GM21786 (cell line): ENCODE measurements around the gene PLCB1.

Source experiments
- ATAC-seq: cut with Tn5 transposase; IDR thresholded peaks from one replicate; pipeline ENCODE4 v1.9.1; 2021; ENCODE audit not compliant: unreplicated experiment

The PLCB1 gene

DNA sequence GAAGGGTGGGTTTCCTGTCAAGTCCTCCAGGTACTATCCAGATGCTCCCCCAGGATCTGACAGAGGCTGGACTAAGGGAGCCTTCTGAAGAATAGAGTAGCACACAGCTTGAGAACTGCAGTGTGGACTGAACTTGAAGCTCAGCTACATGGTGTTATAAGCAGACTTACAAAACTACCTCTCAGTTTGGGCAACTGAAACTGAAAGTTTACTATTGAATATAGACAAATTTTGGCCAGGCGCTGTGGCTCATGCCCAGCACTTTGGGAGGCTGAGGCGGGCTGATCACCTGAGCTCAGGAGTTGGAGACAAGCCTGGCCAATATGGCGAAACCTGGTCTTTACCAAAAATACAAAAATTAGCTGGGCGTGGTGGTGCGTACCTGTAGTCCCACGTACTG is 348.5 kb downstream of the PLCB1 start:
- ATAC-seq, result no peak

DNA sequence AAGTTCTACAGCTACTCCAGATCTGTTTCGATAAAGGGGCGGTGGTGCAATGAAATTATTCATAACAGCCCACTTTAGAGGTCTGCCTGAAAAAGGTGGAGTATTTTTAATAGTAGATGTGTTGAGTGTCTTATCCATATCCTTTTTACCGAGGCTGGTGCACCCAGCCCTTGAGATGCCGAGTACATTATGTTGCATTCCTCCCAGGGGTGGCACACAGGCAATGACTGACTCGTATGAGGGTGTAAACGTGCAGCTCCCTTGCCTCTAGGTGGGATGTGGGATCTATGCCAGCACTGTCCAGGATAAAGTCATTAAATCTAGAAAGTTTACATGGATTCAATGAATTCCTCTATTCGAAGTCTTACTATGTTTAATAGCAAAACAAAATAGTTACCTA is 355.6 kb downstream of the PLCB1 start:
- no peak for ATAC-seq

DNA sequence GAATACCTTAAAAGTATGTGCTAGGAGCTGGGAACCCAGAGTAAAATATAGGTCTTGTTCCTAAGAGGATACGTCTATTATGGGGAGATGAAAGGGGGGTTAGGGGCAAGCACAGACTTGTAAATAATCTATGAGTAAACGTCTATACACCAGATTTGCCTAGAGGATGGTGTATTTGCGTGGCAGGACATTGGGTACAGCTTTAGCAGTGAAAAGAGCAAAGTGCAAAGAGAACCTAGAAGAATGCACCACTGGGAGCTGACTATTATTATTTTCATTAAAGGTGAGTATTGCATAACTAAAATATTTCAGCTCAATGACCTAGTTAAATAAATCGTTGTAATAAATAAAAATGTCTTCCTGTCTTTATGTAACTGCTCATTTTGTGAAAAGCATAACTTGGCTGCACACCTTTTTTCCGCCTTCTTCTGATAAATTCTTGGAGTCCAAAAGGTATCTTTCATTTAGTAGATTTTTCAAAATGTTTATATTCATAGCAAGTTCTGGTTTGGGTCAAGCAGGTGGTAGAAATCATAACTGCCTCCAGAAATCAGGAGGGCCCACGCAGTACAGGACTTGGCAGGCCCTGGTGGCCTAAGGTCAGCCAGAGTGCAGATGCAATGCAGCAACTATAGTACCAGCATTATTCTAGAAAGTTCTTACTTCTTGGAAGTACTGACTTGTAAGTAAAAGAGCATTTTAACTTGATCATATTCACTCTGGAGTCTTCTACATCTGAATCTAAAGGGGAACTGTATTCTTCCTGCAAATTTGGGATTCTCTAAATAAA is 357.2 kb downstream of the PLCB1 start:
- no peak for ATAC-seq

- ATAC-seq, result no peak
These were observed 358.2 kb downstream of the PLCB1 start for GRCh38 chr20:8490076-8490830.

GRCh38 chr20:8492173-8492572 is 360.1 kb downstream of the PLCB1 start:
- no peak for ATAC-seq

DNA sequence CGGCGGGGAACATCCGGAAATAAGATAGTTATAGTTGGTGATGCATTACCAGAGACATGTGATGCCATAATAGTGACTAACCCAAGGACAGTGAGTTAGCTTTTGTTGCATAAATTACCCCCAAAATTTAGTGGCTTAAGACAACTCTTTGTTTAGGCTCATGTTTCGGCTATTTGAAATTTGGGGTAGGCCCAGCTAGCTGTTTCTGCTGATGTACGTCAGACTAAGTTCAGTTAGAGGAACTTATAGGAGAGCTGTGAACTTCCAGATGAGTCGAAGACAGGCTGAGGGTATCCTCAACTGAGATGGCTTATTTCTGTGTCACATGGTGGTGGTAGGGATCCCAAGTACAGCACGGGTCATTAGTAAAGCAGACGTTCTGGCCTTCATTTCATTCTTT is 366.5 kb downstream of the PLCB1 start:
- ATAC-seq, result no peak

DNA sequence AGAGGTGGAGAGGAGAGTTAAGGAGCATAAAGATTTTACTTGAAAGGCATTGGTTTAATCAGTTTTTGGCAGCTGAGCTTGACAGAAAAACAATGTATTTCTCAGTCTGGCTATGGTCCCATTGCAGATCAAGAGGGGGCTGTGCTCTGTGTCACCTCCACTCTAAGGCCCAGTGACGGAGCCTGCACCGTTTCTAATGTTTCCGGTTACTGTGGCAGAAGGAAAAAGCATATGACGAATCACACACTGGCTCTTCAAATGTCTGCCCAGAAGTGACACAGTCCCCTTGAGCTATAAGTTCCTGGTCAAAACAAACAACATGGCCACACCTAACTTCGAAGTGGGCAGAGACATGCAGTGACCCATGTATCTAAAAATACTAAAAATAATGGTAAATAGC is 372.0 kb downstream of the PLCB1 start:
- no peak for ATAC-seq

DNA sequence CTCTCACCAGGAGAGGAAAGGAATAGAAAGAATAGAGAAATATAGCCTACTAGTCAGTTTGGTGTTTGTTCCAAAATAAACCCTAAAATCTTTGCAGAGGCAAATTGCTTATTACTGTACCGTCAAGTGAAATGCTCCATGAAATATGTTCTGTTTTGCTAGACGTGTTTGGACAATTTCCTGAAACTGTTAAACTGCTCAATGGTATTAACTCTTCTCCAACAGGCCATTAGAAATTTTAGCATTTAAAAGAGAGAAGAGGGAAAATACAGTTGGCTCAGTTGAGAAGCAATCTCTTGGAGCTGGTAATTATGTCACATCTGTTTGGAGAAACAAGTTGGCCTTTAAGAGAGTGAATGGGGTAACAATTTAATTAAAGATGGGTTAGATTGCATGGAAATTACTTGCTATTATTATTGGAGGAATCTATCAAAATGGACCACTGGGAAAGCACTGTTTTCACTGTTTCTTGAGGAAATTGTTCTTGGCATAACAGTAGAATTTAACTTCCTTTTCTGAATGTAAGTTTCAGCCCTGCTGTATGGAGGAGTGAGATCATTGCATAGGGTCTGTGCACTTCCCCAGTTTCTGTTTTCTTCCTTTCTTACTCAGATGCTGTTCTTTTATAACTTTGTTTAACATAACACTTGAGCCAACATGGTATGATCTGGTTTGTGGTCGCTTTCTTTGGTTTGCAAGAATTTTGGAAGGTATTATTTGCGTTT is 373.6 kb downstream of the PLCB1 start:
- ATAC-seq, result no peak

DNA sequence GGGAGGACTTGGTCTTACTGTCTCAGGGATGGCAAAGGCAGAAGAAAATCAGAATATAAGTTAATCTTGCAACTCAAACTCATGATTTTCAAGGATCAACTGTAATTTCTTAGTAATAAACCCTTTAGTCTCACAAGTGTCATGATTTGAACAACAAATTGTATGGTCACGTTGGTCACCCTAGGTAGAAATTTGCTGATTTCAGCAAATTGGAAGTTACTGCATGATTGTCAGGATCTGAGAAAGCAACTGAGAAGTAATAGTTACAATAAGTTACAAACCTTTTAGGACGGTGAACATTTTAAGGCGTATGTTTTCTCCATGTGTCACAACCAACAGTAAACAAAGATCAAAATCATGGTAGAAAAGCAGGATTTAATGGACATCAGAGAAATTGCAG is 375.2 kb downstream of the PLCB1 start:
- no peak for ATAC-seq

DNA sequence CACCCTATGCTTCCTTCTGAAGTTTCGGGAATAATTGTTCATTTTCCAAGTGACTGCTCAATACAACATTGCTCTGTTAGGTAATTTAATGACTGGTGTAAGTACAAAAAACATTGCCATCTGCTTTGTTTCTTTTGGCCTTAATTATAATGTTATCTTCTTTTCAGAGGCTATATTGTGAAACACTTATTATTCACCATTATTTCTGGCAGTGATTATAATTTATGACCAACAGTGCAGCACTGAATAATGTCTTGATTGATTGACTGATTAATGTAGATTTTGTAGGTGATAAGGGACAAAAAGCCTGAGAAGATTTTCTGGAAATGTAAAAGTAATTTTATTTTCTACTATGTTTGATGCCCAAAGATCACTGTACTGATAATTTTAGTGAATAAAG is 377.7 kb downstream of the PLCB1 start:
- no peak for ATAC-seq

DNA sequence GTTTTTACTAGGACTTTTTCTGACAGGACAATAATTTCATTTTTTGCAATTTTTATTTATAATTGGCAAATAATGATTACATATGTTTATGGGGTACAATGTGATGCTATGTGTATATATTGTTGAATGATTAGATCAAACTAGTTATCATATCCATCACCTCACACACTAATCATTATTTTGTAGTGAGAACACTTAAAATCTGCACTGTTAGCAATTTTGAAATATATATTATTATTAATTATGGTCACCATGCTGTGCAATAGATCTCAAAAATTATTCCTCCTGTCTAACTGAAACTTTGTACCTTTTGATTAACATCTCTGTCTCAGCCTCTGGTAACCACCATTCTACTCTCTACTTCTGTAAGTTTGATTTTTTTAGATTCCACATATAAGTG is 378.7 kb downstream of the PLCB1 start:
- ATAC-seq, result no peak

GRCh38 chr20:8512003-8512402 is 379.9 kb downstream of the PLCB1 start:
- ATAC-seq, result no peak

GRCh38 chr20:8515810-8516435 is 383.9 kb downstream of the PLCB1 start:
- ATAC-seq, result no peak

GRCh38 chr20:8518878-8519277 is 386.8 kb downstream of the PLCB1 start:
- no peak for ATAC-seq

DNA sequence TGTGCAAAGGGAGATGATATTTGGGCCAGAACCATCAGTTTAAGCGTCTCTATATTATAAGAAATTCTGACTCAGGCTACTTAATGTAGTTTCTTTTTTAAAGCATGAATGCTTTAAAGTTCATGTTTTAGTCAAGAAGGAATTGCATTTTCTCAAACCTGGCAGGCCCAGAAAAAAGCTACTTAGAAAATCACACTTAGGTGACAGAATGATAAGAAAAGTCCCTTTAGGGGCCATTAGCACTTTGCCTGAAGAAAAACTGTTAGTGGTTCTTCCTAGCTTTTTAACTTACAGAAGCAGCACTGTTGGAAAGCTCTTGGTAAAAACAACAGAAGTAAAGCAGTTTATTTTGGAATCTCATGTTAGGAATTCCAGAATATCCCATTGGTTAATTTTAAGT is 387.8 kb downstream of the PLCB1 start:
- ATAC-seq, result no peak

- no peak for ATAC-seq
These were observed 390.1 kb downstream of the PLCB1 start for GRCh38 chr20:8522168-8522567.

GRCh38 chr20:8523684-8524083 is 391.6 kb downstream of the PLCB1 start:
- ATAC-seq, result no peak

DNA sequence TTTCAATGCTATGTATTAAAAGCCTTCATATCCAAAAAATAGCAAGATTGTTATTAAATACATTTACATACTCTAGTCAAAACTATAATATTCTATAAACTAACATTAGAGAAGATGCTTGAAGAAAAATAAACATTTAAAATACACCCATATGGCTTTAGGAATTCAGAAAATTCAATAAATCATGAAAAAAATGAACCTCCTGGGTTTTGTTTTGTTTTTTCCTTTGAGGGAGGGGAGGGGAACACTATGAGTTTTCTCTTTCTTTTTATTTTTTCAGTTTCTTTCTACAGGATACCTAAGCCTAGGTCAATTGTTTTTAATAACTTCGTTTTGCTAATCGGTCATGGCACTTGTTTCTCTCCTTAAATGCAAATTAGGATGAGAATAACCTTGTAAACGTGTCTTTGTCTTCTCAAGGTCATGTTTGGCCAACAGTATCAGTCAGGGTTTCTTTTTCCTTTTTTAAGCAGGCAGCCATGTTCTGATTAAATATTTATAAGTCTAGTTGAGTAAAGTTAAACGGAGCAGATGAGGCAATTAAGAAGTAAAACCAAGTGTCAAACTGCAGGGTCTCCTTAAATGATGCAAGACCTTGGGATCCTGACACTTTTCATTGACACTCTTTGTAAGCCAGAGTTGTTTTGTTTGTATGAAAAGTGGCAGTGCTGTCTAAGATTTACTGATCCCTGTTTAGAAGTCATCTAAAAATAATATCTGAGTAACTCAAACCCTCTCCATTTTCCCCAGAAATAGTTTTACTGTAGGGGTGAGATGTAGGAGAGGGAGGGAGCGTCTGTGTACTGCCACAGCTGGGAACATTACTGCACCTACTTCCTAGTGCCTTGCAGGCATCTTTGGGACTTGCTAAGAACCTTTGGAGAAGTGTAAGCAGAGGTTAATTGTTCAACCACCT is 392.3 kb downstream of the PLCB1 start:
- no peak for ATAC-seq

- no peak for ATAC-seq
These were observed 392.9 kb downstream of the PLCB1 start for GRCh38 chr20:8525017-8525343.

DNA sequence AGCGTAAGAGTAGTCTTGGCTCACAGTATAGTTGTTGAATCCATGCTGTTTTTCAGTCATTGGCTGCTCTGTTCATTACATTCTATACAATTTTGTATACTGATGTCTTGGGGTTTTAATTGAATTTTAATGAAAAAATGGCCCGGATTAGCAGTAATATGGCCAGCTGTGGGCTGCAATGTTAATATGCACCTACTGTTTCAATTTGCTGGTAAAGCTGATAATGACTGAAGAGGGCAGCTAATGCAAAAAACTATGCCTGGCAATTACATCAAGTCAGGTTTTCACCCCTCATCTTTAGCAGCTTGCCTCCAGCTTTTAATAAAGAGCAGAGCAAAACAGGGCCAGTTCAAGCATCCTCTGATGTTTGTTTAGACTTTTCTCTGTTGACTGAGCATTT is 394.5 kb downstream of the PLCB1 start:
- no peak for ATAC-seq
